ENCODE measurements around the gene TPRN.
"Not testable (repeated sequence)": the region's sequence is repeated elsewhere in the genome, so short reads cannot be mapped to it uniquely, and the experiment has no call there.

Gene TPRN

DNA sequence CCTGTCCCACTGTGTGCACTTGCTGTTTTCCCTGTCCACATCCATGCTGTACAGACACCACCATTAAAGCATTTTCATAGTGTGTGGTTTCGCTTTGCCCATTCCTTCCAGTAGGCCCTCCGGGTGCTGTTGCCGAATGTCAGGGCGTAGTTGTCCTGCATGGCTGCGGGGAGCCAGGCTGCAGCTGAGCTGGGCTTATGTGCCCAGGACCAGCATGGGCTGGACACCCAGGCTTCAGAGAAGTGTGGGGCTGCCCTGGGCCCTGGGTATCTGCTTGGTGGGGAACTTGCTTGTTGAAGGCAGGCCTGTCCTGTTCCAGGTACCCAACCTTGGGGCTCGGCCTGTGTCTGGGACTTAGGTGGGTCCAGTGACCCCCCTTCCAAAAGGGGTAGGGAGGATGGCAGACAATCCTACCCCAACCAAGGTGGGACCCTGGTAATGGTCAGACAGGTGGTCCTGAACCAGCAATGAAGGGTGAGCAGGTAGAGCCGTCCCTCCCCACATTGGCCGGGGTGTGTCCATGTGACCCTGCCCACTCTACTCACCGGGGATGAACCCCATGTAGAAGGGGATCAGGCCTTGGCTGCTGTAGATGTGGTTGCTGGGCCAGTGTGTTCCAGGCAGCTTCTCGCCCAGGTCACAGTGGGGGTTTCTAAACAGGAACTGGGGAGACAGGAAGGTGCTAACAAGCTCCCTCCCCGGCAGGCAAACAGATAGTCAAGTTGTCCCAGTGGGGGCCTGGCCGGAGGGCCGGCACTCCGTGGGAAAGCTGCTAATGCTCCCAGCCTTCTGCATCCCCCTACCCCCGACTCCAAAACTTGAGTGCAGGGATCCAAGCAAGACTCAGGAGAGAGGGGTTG lies 43.3 kb upstream of the TPRN start:
- Histone ChIP-seq H3K9ac (ENCODE audit: low read length) (no peak overlapping the region), H3K36me3 (ENCODE audit: insufficient read depth, low read length) (peaks cover 28% of the 10 kb centered on the region), H3K79me2 (ENCODE audit: insufficient read depth, low read length) (peaks cover 6% of the 10 kb centered on the region; the same call in 1 of the 2 replicates), H4K20me1 (ENCODE audit: insufficient read depth, low read length) (no peaks in the 10 kb centered on the region), H3K9me2 (ENCODE audit: low read depth, low read length) (no peaks in the 10 kb centered on the region), H3K27ac (ENCODE audit: low read depth, low read length, poor library complexity, severe bottlenecking) (no peak overlapping the region), H3K4me3 (ENCODE audit: low read depth, low read length, poor library complexity, severe bottlenecking) (no peak overlapping the region), H3K27me3 (ENCODE audit: insufficient read depth, low read length) (0 out of 2 replicates have a peak, but pooled peaks cover 6% of the 10 kb centered on the region), H3K4me2 (ENCODE audit: low read length) (peak overlapping the region; percentile 100; the same call in 1 of the 2 replicates), H3K9me3 (ENCODE audit: low read length) (no peaks in the 10 kb centered on the region), H3K4me1 (ENCODE audit: insufficient read depth, low read length, severe bottlenecking) (peaks cover 27% of the 10 kb centered on the region), H2AFZ (ENCODE audit: low read length) (no peak overlapping the region), H3F3A (ENCODE audit: insufficient read depth, low read length) (no peaks in the 10 kb centered on the region)
- TF ChIP-seq, protein P1, sequence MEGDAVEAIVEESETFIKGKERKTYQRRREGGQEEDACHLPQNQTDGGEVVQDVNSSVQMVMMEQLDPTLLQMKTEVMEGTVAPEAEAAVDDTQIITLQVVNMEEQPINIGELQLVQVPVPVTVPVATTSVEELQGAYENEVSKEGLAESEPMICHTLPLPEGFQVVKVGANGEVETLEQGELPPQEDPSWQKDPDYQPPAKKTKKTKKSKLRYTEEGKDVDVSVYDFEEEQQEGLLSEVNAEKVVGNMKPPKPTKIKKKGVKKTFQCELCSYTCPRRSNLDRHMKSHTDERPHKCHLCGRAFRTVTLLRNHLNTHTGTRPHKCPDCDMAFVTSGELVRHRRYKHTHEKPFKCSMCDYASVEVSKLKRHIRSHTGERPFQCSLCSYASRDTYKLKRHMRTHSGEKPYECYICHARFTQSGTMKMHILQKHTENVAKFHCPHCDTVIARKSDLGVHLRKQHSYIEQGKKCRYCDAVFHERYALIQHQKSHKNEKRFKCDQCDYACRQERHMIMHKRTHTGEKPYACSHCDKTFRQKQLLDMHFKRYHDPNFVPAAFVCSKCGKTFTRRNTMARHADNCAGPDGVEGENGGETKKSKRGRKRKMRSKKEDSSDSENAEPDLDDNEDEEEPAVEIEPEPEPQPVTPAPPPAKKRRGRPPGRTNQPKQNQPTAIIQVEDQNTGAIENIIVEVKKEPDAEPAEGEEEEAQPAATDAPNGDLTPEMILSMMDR (IDR thresholded peaks at IDR 0.05; ENCODE audit: low read length): no peak
- no peak for TF ChIP-seq EZH2 (IDR thresholded peaks at IDR 0.05; ENCODE audit: borderline replicate concordance, low read length)

DNA sequence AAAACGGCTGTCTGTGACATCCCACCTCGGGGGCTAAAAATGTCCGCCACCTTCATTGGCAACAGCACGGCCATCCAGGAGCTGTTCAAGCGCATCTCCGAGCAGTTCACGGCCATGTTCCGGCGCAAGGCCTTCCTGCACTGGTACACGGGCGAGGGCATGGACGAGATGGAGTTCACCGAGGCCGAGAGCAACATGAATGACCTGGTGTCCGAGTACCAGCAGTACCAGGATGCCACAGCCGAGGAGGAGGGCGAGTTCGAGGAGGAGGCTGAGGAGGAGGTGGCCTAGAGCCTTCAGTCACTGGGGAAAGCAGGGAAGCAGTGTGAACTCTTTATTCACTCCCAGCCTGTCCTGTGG lies 42.7 kb upstream of the TPRN start:
- H3K79me2 ChIP-seq (ENCODE audit: insufficient read depth, low read length); H3K9me3 ChIP-seq (ENCODE audit: low read length); H2AFZ ChIP-seq (ENCODE audit: low read length); H3K9ac ChIP-seq (ENCODE audit: low read length); H4K20me1 ChIP-seq (ENCODE audit: insufficient read depth, low read length); H3K27ac ChIP-seq (ENCODE audit: low read depth, low read length, poor library complexity, severe bottlenecking); H3K27me3 ChIP-seq (ENCODE audit: insufficient read depth, low read length); H3K9me2 ChIP-seq (ENCODE audit: low read depth, low read length); H3F3A ChIP-seq (ENCODE audit: insufficient read depth, low read length): not testable (repeated sequence)
- Histone ChIP-seq H3K4me1 (ENCODE audit: insufficient read depth, low read length, severe bottlenecking) (peaks cover 30% of the 10 kb centered on the region), H3K4me3 (ENCODE audit: low read depth, low read length, poor library complexity, severe bottlenecking) (peak overlapping the region; percentile 100), H3K4me2 (ENCODE audit: low read length) (peak overlapping the region; percentile 100; the same call in 1 of the 2 replicates), H3K36me3 (ENCODE audit: insufficient read depth, low read length) (peaks cover 28% of the 10 kb centered on the region)

DNA sequence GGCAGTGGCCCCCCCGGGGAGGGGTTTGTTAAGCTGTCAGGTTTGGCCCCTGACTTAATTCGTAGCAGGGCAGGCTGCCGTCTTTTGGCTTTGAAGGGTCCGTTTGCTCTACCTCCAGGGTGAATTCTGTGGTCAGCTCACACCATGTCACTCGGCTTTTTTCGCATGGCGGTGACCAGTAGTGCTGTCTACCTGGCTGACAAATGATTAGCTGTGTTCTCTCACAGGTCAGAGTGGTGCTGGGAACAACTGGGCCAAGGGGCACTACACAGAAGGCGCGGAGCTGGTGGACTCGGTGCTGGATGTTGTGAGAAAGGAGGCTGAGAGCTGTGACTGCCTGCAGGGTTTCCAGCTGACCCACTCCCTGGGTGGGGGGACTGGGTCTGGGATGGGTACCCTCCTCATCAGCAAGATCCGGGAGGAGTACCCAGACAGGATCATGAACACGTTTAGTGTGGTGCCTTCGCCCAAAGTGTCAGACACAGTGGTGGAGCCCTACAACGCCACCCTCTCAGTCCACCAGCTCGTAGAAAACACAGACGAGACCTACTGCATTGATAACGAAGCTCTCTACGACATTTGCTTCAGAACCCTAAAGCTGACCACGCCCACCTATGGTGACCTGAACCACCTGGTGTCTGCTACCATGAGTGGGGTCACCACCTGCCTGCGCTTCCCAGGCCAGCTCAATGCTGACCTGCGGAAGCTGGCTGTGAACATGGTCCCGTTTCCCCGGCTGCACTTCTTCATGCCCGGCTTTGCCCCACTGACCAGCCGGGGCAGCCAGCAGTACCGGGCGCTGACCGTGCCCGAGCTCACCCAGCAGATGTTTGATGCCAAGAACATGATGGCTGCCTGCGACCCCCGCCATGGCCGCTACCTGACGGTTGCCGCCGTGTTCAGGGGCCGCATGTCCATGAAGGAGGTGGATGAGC lies 42.0 kb upstream of the TPRN start:
- H3K4me3 ChIP-seq (ENCODE audit: low read depth, low read length, poor library complexity, severe bottlenecking): peak overlapping the region; percentile 100
- H2AFZ ChIP-seq (ENCODE audit: low read length): no peak overlapping the region
- H3K4me2 ChIP-seq (ENCODE audit: low read length): peak overlapping the region; percentile 100
- H3F3A ChIP-seq (ENCODE audit: insufficient read depth, low read length): no peaks in the 10 kb centered on the region
- H3K27me3 ChIP-seq (ENCODE audit: insufficient read depth, low read length): 0 out of 2 replicates have a peak, but pooled peaks cover 6% of the 10 kb centered on the region
- H3K9ac ChIP-seq (ENCODE audit: low read length): peak overlapping the region; percentile 99
- H3K27ac ChIP-seq (ENCODE audit: low read depth, low read length, poor library complexity, severe bottlenecking): no peak overlapping the region
- H4K20me1 ChIP-seq (ENCODE audit: insufficient read depth, low read length): no peaks in the 10 kb centered on the region
- peaks cover 28% of the 10 kb centered on the region for H3K36me3 ChIP-seq (ENCODE audit: insufficient read depth, low read length)
- no peaks in the 10 kb centered on the region for H3K9me2 ChIP-seq (ENCODE audit: low read depth, low read length)
- TF ChIP-seq, protein P1 (IDR thresholded peaks at IDR 0.05; ENCODE audit: low read length): no peak
- TF ChIP-seq EZH2 (IDR thresholded peaks at IDR 0.05; ENCODE audit: borderline replicate concordance, low read length): no peak
- peaks cover 30% of the 10 kb centered on the region for H3K4me1 ChIP-seq (ENCODE audit: insufficient read depth, low read length, severe bottlenecking)
- no peaks in the 10 kb centered on the region for H3K9me3 ChIP-seq (ENCODE audit: low read length)
- peaks cover 6% of the 10 kb centered on the region; the same call in 1 of the 2 replicates for H3K79me2 ChIP-seq (ENCODE audit: insufficient read depth, low read length)

All from OCI-LY1 (cell line).